Left lung (tissue), 10 donors: ENCODE measurements around the gene CTDSPL. TPM values are rescaled to one million over a fixed set of nuclear protein-coding genes. Genes with fewer than 3 reads are reported as not detected.

Experiments used
- ATAC-seq: fragments of 200-7000 bp; cut with Tn5 transposase; one replicate; pipeline ENCODE4 v1.9.1; 2020; ENCODE audit warnings: moderate library complexity
- DNase-seq, 4 donors: peaks; one replicate each; pipeline ENCODE4 v3.0.0-alpha.2; 2013 to 2020
- H3K27ac ChIP-seq, 2 donors: fragments of 200-600 bp; sonication (generic) in 1 of 2; one replicate each; pipeline versions ENCODE4 v1.5.0 to v1.8.0; 2020 to 2021
- H3K27me3 ChIP-seq, 2 donors: fragments of 200-600 bp; sonication (generic) in 1 of 2; one replicate each; pipeline versions ENCODE4 v1.5.0 to v1.8.0; 2020 to 2021
- H3K36me3 ChIP-seq, 2 donors: fragments of 200-600 bp; sonication (generic) in 1 of 2; one replicate each; pipeline versions ENCODE4 v1.5.0 to v1.8.0; 2020 to 2021
- H3K4me1 ChIP-seq, 2 donors: fragments of 200-600 bp; one replicate each; pipeline ENCODE4 v1.8.0; 2021
- H3K4me3 ChIP-seq, 2 donors: fragments of 200-600 bp; sonication (generic) in 1 of 2; one replicate each; pipeline versions ENCODE4 v1.5.0 to v1.8.0; 2020 to 2021; ENCODE audit warnings: mild to moderate bottlenecking in 1 of 2
- H3K9me3 ChIP-seq, 2 donors: fragments of 200-600 bp; sonication (generic) in 1 of 2; one replicate each; pipeline versions ENCODE4 v1.5.0 to v1.8.0; 2020 to 2021
- intact Hi-C, 2 donors: fragments of 100-400 bp; cut with DNase I; formaldehyde crosslinking; loops; one replicate each; pipeline versions ENCODE4 v1.11.2 to v1.14.2; 2022
- polyA plus RNA-seq, 6 donors: library from polyadenylated mRNA; unstranded; fragments of 120-200 nt; gene quantifications; one replicate each; pipeline ENCODE4 v1.2.1, GENCODE V29; 2013; ENCODE audit not compliant: insufficient read length in 6 of 6
- total RNA-seq, 2 donors: library from RNA; stranded (reverse); fragmentation: NEBNext Ultra II Directional; extraction: Animal tissue kit (Norgen Biotek cat#: 25700); gene quantifications; one replicate each; pipeline ENCODE4 v1.2.1, GENCODE V29; 2021
- TF ChIP-seq, protein P1 (sequence below), 2 donors: fragments of 200-600 bp; sonication (generic) in 1 of 2; IDR thresholded peaks; one replicate each; pipeline versions ENCODE4 v1.5.0 to v1.8.0; 2021; ENCODE audit warnings: antibody characterized with exemption in 2 of 2
- donor health status: DM: no; HTN: yes; CAD: no.
- donor health status: DM: no; HTN: no; CAD: no.

Gene CTDSPL
- total and polyA plus RNA-seq, 8 donors, result 46.9 to 122 (median 115) TPM

- no peak for ATAC-seq
- intact Hi-C loops, result no loop called here
- Histone ChIP-seq H3K27ac (no peak overlapping the region), H3K9me3 (no peaks in the 10 kb centered on the region), H3K27me3 (no peaks in the 10 kb centered on the region), H3K4me1 (peaks cover 26 to 52% of the 10 kb centered on the region in 2 donors), H3K4me3 (no peak overlapping the region), H3K36me3 (no peaks in the 10 kb centered on the region)
- TF ChIP-seq, protein P1, sequence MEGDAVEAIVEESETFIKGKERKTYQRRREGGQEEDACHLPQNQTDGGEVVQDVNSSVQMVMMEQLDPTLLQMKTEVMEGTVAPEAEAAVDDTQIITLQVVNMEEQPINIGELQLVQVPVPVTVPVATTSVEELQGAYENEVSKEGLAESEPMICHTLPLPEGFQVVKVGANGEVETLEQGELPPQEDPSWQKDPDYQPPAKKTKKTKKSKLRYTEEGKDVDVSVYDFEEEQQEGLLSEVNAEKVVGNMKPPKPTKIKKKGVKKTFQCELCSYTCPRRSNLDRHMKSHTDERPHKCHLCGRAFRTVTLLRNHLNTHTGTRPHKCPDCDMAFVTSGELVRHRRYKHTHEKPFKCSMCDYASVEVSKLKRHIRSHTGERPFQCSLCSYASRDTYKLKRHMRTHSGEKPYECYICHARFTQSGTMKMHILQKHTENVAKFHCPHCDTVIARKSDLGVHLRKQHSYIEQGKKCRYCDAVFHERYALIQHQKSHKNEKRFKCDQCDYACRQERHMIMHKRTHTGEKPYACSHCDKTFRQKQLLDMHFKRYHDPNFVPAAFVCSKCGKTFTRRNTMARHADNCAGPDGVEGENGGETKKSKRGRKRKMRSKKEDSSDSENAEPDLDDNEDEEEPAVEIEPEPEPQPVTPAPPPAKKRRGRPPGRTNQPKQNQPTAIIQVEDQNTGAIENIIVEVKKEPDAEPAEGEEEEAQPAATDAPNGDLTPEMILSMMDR (IDR thresholded peaks at IDR 0.05), result no peak
- no peak for DNase-seq
Measured at GRCh38 chr3:37901721-37902120, 40.0 kb downstream of the CTDSPL start.

DNA sequence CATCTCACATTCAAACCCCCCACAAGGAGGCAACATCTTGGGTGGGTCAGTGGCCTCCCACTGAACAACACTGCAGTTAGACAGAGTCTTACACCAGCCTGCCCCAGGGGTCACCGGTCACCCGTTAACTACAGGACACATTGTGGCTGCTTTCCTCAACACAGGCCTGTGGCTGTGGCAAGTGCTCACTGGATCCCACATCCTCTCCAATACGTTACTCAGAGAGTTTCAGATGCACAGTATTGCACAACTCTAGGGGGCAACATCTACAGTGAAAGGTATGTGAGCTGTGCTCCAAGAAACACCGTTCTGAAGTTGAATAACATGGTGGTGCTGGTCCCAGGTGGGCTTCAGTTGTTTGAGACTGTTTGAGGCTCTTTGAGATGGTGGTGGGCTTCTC lies 41.0 kb downstream of the CTDSPL start:
- H3K4me1 ChIP-seq, result peaks cover 20 to 51% of the 10 kb centered on the region in 2 donors
- no peaks in the 10 kb centered on the region for H3K27me3 ChIP-seq
- TF ChIP-seq, protein P1 (IDR thresholded peaks at IDR 0.05), result no peak
- H3K36me3 ChIP-seq, result no peaks in the 10 kb centered on the region
- H3K9me3 ChIP-seq, result no peaks in the 10 kb centered on the region
- no peak for DNase-seq
- no peak overlapping the region for H3K27ac ChIP-seq
- no peak for ATAC-seq
- H3K4me3 ChIP-seq, result no peak overlapping the region
- intact Hi-C loops, result no loop called here

DNA sequence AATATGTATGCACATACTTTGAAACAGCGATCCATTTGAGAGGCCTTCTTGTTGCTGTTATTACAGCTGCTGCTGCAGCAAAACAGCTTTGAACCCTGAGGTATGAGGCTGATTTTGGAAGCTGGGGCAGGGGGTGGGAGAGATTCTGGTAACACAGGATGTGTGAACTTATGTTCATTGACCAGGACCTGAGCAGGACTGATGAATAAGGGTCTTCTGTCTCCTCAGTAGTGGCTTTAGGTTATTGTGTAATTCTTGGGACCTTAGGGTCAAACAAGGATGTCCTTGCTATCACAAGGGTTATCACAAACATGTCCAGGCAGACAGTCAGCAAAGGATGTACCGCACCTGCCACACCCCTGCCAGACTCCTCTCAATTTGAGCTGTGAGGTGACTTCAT lies 41.6 kb downstream of the CTDSPL start:
- no peaks in the 10 kb centered on the region for H3K9me3 ChIP-seq
- ATAC-seq (no peak), DNase-seq (no peak)
- intact Hi-C loops, result no loop called here
- H3K36me3 ChIP-seq, result no peaks in the 10 kb centered on the region
- no peak overlapping the region for H3K4me3 ChIP-seq
- no peaks in the 10 kb centered on the region for H3K27me3 ChIP-seq
- H3K27ac ChIP-seq, result no peak overlapping the region
- H3K4me1 ChIP-seq, result peaks cover 20 to 48% of the 10 kb centered on the region in 2 donors
- TF ChIP-seq, protein P1 (IDR thresholded peaks at IDR 0.05), result no peak

- Histone ChIP-seq H3K27ac (no peak overlapping the region), H3K27me3 (no peaks in the 10 kb centered on the region), H3K36me3 (no peaks in the 10 kb centered on the region), H3K4me3 (no peak overlapping the region), H3K9me3 (no peaks in the 10 kb centered on the region), H3K4me1 (peaks cover 20 to 45% of the 10 kb centered on the region in 2 donors)
- DNase-seq (no peak), ATAC-seq (no peak)
- intact Hi-C loops, result no loop called here
- TF ChIP-seq, protein P1 (IDR thresholded peaks at IDR 0.05), result no peak
Measured at GRCh38 chr3:37903734-37904133, 42.1 kb downstream of the CTDSPL start.

DNA sequence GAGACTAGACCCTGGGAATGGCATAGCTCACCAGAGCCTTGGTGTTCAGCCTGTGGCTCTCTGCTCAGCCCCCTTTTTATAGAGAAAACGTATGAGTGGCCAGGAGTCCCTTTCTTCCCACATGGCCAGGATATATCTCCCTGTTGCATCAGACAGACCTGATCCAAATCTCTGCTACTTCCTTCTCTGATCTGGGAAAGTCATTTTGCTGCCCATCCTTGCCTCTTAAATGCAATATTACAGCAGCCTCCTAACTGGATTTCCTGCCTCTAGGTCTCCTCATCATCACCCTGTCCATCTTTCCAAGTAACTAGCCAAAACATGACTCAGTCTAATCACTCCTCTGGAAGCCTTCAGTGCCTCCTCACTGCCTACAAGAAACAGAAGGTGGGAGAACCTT lies 42.9 kb downstream of the CTDSPL start:
- Histone ChIP-seq H3K4me3 (no peak overlapping the region), H3K4me1 (peaks cover 20 to 44% of the 10 kb centered on the region in 2 donors), H3K36me3 (no peaks in the 10 kb centered on the region), H3K27ac (peak overlapping the region in 1 of 2 donors; percentile 9), H3K27me3 (no peaks in the 10 kb centered on the region), H3K9me3 (no peaks in the 10 kb centered on the region)
- TF ChIP-seq, protein P1 (IDR thresholded peaks at IDR 0.05), result no peak
- intact Hi-C loops, result no loop called here
- ATAC-seq (peak; percentile 37), DNase-seq (no peak)
